GM19023 (cell line): Measurements from ENCODE around the gene NELL2.
"Not testable (repeated sequence)": the region's sequence is repeated elsewhere in the genome, so short reads cannot be mapped to it uniquely, and the experiment has no call there.

Experiments
- ATAC-seq: cut with Tn5 transposase; IDR thresholded peaks from one replicate; pipeline ENCODE4 v1.9.1; 2021; ENCODE audit warnings: mild to moderate bottlenecking, moderate library complexity; ENCODE audit not compliant: unreplicated experiment

The NELL2 gene

GRCh38 chr12:44780221-44780790 is 95.8 kb downstream of the NELL2 start:
- no peak for ATAC-seq

- no peak for ATAC-seq
Observed at GRCh38 chr12:44779766-44780165, 96.3 kb downstream of the NELL2 start.

- no peak for ATAC-seq
Observed at GRCh38 chr12:44778863-44779262, 97.3 kb downstream of the NELL2 start.

- ATAC-seq = no peak
Observed at GRCh38 chr12:44777044-44777443, 99.1 kb downstream of the NELL2 start.

GRCh38 chr12:44775901-44776300 is 100.2 kb downstream of the NELL2 start:
- ATAC-seq = no peak

DNA sequence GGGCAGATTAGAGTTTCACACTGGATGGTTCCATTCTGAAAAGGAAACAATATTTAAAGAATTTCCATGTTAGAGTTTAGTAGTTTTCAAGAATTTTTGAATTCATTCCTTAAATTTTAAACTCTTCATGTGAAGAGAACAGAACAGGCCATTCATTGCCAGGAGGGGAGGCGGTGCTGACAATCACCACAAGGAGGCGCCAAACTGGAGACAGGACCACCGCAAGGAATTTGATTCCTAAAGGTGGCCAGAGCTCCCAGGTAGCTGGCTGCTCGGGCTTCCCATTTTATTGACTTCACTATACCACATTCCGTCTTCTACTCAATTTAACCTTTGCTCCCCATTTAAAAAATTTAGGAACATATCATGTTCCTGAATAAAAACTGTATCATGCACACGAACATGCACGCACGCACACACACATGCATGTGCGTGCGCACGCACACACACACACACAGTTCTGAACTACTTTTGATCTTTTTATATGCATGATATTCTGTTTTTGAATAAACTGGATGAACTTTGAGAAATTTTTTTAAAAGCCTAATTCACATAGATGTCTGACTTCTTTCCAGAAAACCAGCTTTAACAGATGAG is 101.2 kb downstream of the NELL2 start:
- ATAC-seq = no peak

DNA sequence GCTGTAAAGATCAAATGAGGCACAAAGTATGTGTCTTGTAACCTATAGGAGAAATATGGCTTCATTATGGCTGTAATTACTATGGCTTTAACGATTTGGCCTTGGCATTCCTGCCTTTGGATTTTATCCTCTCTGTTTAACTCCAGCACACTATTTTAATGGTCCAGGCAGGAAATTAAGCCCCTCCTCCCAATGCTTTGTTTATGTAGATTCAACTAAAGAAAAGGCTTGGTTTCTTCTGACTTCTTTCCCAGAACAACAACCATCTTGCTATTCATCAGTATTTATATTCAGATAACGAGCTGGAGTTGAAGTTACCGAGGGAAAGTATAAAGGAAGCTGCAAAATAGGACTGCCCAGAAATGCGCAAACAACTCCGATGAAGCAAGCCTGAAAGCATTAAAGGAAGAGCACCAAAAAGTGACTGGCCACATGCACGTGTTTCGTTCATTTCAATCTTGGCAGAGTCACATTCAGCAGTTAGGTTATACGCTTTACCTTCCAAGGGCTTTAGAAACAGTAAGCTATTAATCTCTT is 104.6 kb downstream of the NELL2 start:
- no peak for ATAC-seq

GRCh38 chr12:44765796-44766195 is 110.3 kb downstream of the NELL2 start:
- ATAC-seq = no peak

- ATAC-seq = no peak
Observed at GRCh38 chr12:44763021-44763420, 113.1 kb downstream of the NELL2 start.

- no peak for ATAC-seq
Observed at GRCh38 chr12:44759289-44759688, 116.8 kb downstream of the NELL2 start.

- no peak for ATAC-seq
Observed at GRCh38 chr12:44750468-44750867, 125.6 kb downstream of the NELL2 start.

GRCh38 chr12:44749566-44749965 is 126.5 kb downstream of the NELL2 start:
- no peak for ATAC-seq

GRCh38 chr12:44748950-44749468 is 127.1 kb downstream of the NELL2 start:
- ATAC-seq = no peak

GRCh38 chr12:44741292-44741980 is 134.7 kb downstream of the NELL2 start:
- not testable (repeated sequence) for ATAC-seq

- no peak for ATAC-seq
Observed at GRCh38 chr12:44738051-44738450, 138.1 kb downstream of the NELL2 start.

- ATAC-seq = no peak
Observed at GRCh38 chr12:44728566-44728965, 147.5 kb downstream of the NELL2 start.

- ATAC-seq = no peak
Observed at GRCh38 chr12:44720265-44720664, 155.8 kb downstream of the NELL2 start.

GRCh38 chr12:44717612-44718011 is 158.5 kb downstream of the NELL2 start:
- no peak for ATAC-seq

GRCh38 chr12:44716711-44717110 is 159.4 kb downstream of the NELL2 start:
- ATAC-seq = no peak

GRCh38 chr12:44711736-44712135 is 164.4 kb downstream of the NELL2 start:
- no peak for ATAC-seq

- no peak for ATAC-seq
Observed at GRCh38 chr12:44709166-44709565, 166.9 kb downstream of the NELL2 start.

DNA sequence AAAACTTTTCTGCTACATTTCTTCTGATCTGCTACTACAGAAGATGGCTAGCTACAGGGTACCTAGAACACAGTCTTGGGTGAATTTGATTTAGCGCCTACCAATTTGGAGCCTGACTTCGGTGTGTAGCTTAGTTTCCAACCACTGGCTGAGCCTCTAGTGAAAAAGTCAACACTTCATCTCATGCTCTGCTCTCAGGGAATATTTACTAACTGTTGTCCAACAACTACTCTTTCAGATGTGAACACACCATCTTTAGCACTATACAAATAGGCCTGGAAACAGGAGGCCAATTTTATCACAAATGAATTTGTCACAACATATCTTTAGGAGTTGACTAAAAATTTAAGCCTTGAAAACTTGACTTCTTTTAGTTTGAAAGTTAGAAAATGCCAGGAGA is 167.9 kb downstream of the NELL2 start:
- no peak for ATAC-seq
